Esophagus squamous epithelium (tissue), 4 donors: Measurements from ENCODE around the gene DNAJC24.

ENCODE experiments used
- CTCF ChIP-seq, 6 experiments: fragments of 450-650 bp in 4 of 6; fragments of 200-600 bp in 2 of 6; sonication (generic) in 2 of 6; IDR thresholded peaks; one replicate each; pipeline ENCODE4 v1.5.1; 2016 to 2019; ENCODE audit warnings: antibody characterized with exemption in 6 of 6, mild to moderate bottlenecking in 4 of 6, moderate library complexity in 4 of 6
- POLR2A ChIP-seq, 4 donors: fragments of 450-650 bp; IDR thresholded peaks; one replicate each; pipeline ENCODE4 v1.6.1; 2017; ENCODE audit warnings: antibody characterized with exemption in 4 of 4, mild to moderate bottlenecking in 4 of 4, moderate library complexity in 3 of 4

GRCh38 chr11:31445621-31446020 is 76.0 kb downstream of the DNAJC24 start:
- TF ChIP-seq CTCF (IDR thresholded peaks at IDR 0.05) (no peak), POLR2A (IDR thresholded peaks at IDR 0.05) (no peak)
